Measurements from ENCODE around the gene NF1. TPM values are rescaled to one million over a fixed set of nuclear protein-coding genes. Genes with fewer than 3 reads are reported as not detected.

Gene NF1
- total RNA-seq, 1 experiment from 2014 or later, result 62.4 TPM

DNA sequence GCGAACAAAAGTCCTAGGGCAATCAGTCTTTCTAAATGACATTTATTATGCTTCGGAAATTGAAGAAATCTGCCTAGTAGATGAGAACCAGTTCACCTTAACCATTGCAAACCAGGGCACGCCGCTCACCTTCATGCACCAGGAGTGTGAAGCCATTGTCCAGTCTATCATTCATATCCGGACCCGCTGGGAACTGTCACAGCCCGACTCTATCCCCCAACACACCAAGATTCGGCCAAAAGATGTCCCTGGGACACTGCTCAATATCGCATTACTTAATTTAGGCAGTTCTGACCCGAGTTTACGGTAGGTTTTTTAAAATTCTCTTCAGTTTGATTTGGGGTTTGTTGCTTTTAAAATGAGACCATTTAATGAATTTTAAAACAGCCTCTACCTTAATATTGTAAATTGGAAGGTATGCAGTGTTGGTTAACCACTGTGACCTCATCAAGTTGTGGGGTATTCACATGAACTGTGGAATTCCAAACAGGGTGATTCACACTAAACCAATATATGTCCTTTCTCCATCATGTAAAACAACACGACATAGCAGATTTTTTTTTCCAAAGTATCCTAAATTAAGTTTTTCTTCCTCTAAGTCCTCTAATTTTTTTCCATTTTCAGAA lies 232.9 kb downstream of the NF1 start:
- Mint-ChIP-seq H3K36me3 (ENCODE audit: insufficient read depth, unreplicated experiment) (peaks cover 33% of the 10 kb centered on the region), H3K4me3 (ENCODE audit: unreplicated experiment) (no peak overlapping the region), H3K4me1 (ENCODE audit: low read depth, unreplicated experiment) (no peaks in the 10 kb centered on the region), H3K27me3 (ENCODE audit: insufficient read depth, unreplicated experiment) (no peaks in the 10 kb centered on the region), H3K9me3 (ENCODE audit: unreplicated experiment) (no peaks in the 10 kb centered on the region), H3K27ac (ENCODE audit: unreplicated experiment) (no peak overlapping the region)
- BruUV-seq (replicated peaks), result no TSS peak
- Histone ChIP-seq H3K4me3 (ENCODE audit: low read depth, low read length) (no peak overlapping the region), H3K9me3 (no peaks in the 10 kb centered on the region), H3K27me3 (replicated peaks; ENCODE audit: control insufficient read depth, insufficient read depth, low read length) (no peaks in the 10 kb centered on the region), H3K36me3 (ENCODE audit: control insufficient read depth, insufficient read depth, low read length) (no peaks in the 10 kb centered on the region), H3K4me1 (no peaks in the 10 kb centered on the region)
- POLR2A ChIA-PET, result no interaction called here
- no peak for DNase-seq
- CTCF ChIA-PET, result no interaction called here
- intact Hi-C loops (cut with micrococcal nuclease; ENCODE audit: unreplicated experiment), result no loop called here
- TF ChIP-seq, protein P1, sequence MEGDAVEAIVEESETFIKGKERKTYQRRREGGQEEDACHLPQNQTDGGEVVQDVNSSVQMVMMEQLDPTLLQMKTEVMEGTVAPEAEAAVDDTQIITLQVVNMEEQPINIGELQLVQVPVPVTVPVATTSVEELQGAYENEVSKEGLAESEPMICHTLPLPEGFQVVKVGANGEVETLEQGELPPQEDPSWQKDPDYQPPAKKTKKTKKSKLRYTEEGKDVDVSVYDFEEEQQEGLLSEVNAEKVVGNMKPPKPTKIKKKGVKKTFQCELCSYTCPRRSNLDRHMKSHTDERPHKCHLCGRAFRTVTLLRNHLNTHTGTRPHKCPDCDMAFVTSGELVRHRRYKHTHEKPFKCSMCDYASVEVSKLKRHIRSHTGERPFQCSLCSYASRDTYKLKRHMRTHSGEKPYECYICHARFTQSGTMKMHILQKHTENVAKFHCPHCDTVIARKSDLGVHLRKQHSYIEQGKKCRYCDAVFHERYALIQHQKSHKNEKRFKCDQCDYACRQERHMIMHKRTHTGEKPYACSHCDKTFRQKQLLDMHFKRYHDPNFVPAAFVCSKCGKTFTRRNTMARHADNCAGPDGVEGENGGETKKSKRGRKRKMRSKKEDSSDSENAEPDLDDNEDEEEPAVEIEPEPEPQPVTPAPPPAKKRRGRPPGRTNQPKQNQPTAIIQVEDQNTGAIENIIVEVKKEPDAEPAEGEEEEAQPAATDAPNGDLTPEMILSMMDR (IDR thresholded peaks at IDR 0.05; ENCODE audit: insufficient read depth in 1 of 2, low read depth in 1 of 2, low read length in 1 of 2, severe bottlenecking in 1 of 2, unreplicated experiment in 1 of 2), result no peak

DNA sequence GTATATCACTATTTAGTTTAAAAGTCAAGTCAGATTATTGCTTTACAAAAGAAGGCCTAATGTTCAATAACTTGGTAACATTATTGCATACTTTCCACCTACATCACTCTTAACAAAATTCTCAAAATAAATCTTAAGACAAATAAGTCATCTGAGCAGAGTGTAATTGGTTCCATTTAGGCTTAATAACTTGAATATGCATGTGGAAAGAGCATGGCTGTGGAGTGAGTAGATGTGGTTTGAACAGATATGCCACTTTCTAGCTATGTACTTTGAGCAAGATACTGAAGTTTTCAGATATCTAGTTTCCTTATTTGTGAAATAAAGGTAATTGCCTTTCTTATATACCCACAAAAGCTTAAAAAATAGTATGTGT lies 233.4 kb downstream of the NF1 start:
- DNase-seq, result no peak
- Histone ChIP-seq H3K36me3 (ENCODE audit: control insufficient read depth, insufficient read depth, low read length) (no peaks in the 10 kb centered on the region), H3K27me3 (replicated peaks; ENCODE audit: control insufficient read depth, insufficient read depth, low read length) (no peaks in the 10 kb centered on the region), H3K9me3 (no peaks in the 10 kb centered on the region), H3K4me3 (ENCODE audit: low read depth, low read length) (no peak overlapping the region), H3K4me1 (no peaks in the 10 kb centered on the region)
- no peaks in the 10 kb centered on the region for H3K4me1 Mint-ChIP-seq (ENCODE audit: low read depth, unreplicated experiment)
- no peak overlapping the region for H3K4me3 Mint-ChIP-seq (ENCODE audit: unreplicated experiment)
- TF ChIP-seq, protein P1 (IDR thresholded peaks at IDR 0.05; ENCODE audit: insufficient read depth in 1 of 2, low read depth in 1 of 2, low read length in 1 of 2, severe bottlenecking in 1 of 2, unreplicated experiment in 1 of 2), result no peak
- no peaks in the 10 kb centered on the region for H3K27me3 Mint-ChIP-seq (ENCODE audit: insufficient read depth, unreplicated experiment)
- ChIA-PET POLR2A (no interaction called here), CTCF (no interaction called here)
- no peaks in the 10 kb centered on the region for H3K9me3 Mint-ChIP-seq (ENCODE audit: unreplicated experiment)
- BruUV-seq (replicated peaks), result no TSS peak
- peaks cover 33% of the 10 kb centered on the region for H3K36me3 Mint-ChIP-seq (ENCODE audit: insufficient read depth, unreplicated experiment)
- no peak overlapping the region for H3K27ac Mint-ChIP-seq (ENCODE audit: unreplicated experiment)
- intact Hi-C loops (cut with micrococcal nuclease; ENCODE audit: unreplicated experiment), result no loop called here

DNA sequence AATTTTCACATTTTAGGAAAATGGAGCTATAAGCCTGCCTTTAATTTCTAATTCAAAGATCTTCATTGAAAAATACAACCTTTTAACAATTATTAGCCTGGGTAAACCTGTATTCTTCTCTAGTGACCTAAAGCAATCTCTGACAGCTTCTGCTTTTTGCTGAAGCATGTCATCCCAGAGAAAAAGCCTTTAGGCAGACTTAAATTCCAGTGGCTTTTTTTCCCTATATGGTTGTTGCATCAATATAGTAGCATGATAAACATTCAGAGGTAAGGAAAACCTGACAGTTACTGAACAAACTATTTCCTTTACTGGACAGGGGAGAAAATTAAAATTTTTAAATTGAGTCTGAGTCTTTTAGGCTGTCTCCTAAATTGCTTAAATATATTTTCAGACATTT lies 234.4 kb downstream of the NF1 start:
- intact Hi-C loops (cut with micrococcal nuclease; ENCODE audit: unreplicated experiment), result no loop called here
- no peak overlapping the region for H3K4me3 ChIP-seq (ENCODE audit: low read depth, low read length)
- TF ChIP-seq, protein P1 (IDR thresholded peaks at IDR 0.05; ENCODE audit: insufficient read depth in 1 of 2, low read depth in 1 of 2, low read length in 1 of 2, severe bottlenecking in 1 of 2, unreplicated experiment in 1 of 2), result no peak
- POLR2A ChIA-PET, result no interaction called here
- no peaks in the 10 kb centered on the region for H3K36me3 ChIP-seq (ENCODE audit: control insufficient read depth, insufficient read depth, low read length)
- CTCF ChIA-PET, result no interaction called here
- BruUV-seq (replicated peaks), result no TSS peak
- no peak for DNase-seq
- Mint-ChIP-seq H3K27ac (ENCODE audit: unreplicated experiment) (no peak overlapping the region), H3K36me3 (ENCODE audit: insufficient read depth, unreplicated experiment) (peaks cover 33% of the 10 kb centered on the region), H3K27me3 (ENCODE audit: insufficient read depth, unreplicated experiment) (no peaks in the 10 kb centered on the region), H3K4me3 (ENCODE audit: unreplicated experiment) (no peak overlapping the region), H3K9me3 (ENCODE audit: unreplicated experiment) (no peaks in the 10 kb centered on the region), H3K4me1 (ENCODE audit: low read depth, unreplicated experiment) (no peaks in the 10 kb centered on the region)
- no peaks in the 10 kb centered on the region for H3K4me1 ChIP-seq
- no peaks in the 10 kb centered on the region for H3K27me3 ChIP-seq (replicated peaks; ENCODE audit: control insufficient read depth, insufficient read depth, low read length)
- no peaks in the 10 kb centered on the region for H3K9me3 ChIP-seq

Data from Caco-2 (cell line).